HL-60 (cell line): ENCODE measurements around the gene MXD4.

Experiments
- CTCF ChIP-seq: IDR thresholded peaks from one replicate; pipeline ENCODE4 v1.5.1; 2011; ENCODE audit warnings: low read length, control low read depth, inconsistent platforms; ENCODE audit not compliant: insufficient read depth
- POLR2AphosphoS5 ChIP-seq: IDR thresholded peaks from 2 replicates; pipeline ENCODE4 v1.6.1; 2012; ENCODE audit warnings: low read depth
- REST ChIP-seq: IDR thresholded peaks from 2 replicates; pipeline ENCODE4 v1.6.1; 2012; ENCODE audit warnings: low read depth; ENCODE audit not compliant: insufficient replicate concordance
- SPI1 ChIP-seq: IDR thresholded peaks from 2 replicates; pipeline ENCODE4 v1.6.1; 2012; ENCODE audit warnings: low read depth, mild to moderate bottlenecking, borderline replicate concordance

- TF ChIP-seq REST (no peak), CTCF (no peak), POLR2AphosphoS5 (no peak), SPI1 (no peak)
These were observed 11.4 kb downstream of the MXD4 start for GRCh38 chr4:2250357-2251072.
